ENCODE results near the gene CD200R1. TPM values are rescaled to one million over a fixed set of nuclear protein-coding genes. Genes with fewer than 3 reads are reported as not detected.

Gene CD200R1, protein sequence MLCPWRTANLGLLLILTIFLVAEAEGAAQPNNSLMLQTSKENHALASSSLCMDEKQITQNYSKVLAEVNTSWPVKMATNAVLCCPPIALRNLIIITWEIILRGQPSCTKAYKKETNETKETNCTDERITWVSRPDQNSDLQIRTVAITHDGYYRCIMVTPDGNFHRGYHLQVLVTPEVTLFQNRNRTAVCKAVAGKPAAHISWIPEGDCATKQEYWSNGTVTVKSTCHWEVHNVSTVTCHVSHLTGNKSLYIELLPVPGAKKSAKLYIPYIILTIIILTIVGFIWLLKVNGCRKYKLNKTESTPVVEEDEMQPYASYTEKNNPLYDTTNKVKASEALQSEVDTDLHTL
- under 1 TPM; 0.37 to 0.83 TPM for total RNA-seq

DNA sequence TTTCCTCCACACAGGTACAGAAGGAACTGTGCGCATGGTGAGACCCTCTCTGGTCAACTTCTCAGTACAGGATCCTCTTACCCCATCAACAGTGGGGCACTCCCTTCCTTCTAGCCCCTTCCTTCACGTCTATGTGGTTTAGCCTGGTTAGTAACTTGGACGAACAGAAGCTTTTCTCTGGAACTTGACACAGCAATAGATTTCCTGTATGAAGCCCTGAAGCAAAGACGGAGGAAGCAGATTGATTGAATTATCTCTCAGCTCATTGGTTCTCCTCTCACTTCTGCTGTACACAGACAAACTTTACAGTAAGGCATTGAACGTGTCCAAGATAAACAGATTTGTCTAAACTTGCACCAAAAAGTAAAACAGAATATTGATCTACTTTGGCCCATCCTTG is at the start of gene CD200R1:
Gene CD200R1 (minus strand): TSS at position 210 of the 400 bp plus-strand sequence. CDS start 246 bp downstream, outside the sequence.
- H3K27ac ChIP-seq: no peak within 1 kb of the TSS

DNA sequence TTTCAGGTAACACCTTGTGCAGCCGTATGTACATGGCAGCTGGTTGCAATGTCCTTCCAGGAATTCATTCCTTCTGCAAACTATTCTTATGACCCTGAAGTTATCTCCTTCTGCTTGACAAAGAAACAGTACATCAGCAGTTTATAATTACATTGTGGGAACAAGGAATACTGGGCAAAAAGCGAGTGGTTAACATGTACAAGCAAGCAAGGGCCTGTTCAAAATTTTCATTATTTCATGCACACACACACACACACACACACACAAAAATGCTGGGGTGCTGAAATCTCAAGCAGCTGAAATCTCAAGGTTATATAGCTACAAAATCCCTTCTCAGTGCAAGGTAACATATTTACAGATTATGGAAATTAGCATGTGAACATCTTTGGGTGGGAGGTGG is 46.6 kb upstream of the CD200R1 start:
- Histone ChIP-seq H3K27me3 (no peaks in the 10 kb centered on the region), H3K4me1 (peaks cover 0 to 23% of the 10 kb centered on the region in 2 donors), H3K36me3 (no peaks in the 10 kb centered on the region), H3K9me3 (no peaks in the 10 kb centered on the region), H3K27ac (no peak overlapping the region), H3K4me3 (no peak overlapping the region)
- TF ChIP-seq, protein P1, sequence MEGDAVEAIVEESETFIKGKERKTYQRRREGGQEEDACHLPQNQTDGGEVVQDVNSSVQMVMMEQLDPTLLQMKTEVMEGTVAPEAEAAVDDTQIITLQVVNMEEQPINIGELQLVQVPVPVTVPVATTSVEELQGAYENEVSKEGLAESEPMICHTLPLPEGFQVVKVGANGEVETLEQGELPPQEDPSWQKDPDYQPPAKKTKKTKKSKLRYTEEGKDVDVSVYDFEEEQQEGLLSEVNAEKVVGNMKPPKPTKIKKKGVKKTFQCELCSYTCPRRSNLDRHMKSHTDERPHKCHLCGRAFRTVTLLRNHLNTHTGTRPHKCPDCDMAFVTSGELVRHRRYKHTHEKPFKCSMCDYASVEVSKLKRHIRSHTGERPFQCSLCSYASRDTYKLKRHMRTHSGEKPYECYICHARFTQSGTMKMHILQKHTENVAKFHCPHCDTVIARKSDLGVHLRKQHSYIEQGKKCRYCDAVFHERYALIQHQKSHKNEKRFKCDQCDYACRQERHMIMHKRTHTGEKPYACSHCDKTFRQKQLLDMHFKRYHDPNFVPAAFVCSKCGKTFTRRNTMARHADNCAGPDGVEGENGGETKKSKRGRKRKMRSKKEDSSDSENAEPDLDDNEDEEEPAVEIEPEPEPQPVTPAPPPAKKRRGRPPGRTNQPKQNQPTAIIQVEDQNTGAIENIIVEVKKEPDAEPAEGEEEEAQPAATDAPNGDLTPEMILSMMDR (IDR thresholded peaks at IDR 0.05): no peak
- no peak for DNase-seq (ENCODE audit: low spot score)

More for the DNA sequence above, at the start of gene CD200R1:
- TF ChIP-seq, protein P1 (IDR thresholded peaks at IDR 0.05): no peak
- Histone ChIP-seq H3K27me3 (no peaks in the 10 kb centered on the region), H3K4me1 (no peaks in the 10 kb centered on the region), H3K9me3 (no peaks in the 10 kb centered on the region), H3K36me3 (no peaks in the 10 kb centered on the region), H3K4me3 (no peak within 1 kb of the TSS)
- no peak for DNase-seq (ENCODE audit: low spot score)

DNA sequence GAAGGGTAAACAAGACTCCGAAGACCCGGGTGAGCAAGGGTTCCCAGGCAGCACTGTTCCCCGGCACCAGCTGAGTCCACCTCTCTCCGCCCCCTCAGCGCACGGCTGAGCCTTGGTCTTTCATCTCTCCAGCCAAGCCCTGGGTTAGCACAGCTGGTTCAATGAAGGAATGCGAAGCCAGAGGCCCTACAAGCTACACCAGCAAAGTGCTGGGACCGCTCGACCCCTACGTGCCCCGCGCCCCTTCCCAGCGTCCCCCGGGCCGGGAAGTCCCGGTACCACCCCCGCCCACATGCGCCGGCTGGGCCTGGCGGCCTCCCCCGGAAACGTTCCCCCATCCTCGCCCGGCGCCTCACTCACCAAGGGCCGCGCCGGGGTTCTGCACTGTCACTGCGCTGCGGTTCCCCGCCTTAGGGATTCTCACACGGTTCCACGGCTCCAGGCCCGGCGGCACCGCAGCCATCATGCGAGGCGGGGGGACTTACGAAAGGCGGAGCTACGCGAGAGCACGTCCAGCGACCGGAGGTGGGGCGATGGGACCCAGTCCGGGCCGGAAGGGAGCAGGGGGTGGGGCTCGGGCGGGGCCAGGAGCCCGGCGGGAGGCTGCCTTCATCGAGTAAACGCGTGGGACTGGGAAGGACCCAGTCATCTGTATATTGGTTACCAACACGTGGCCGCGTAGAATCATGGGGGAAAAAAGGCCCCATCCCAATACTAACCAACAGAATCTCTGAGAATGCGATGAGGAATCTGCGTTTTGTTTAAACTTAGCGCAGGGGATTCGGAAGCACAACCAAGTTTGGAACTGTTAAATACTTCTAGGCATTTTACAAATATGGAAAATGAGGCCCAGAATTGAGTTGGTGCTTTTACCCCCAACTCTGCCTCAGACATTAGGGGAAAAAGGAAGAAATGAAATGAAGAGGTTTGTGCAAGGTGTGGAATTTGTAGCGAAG is 44.6 kb upstream of the CD200R1 start:
- Histone ChIP-seq H3K9me3 (no peaks in the 10 kb centered on the region), H3K4me3 (peak overlapping the region; percentile 82 to 83), H3K27me3 (no peaks in the 10 kb centered on the region), H3K4me1 (peaks cover 0 to 23% of the 10 kb centered on the region in 2 donors), H3K27ac (peak overlapping the region; percentile 95 to 96), H3K36me3 (no peaks in the 10 kb centered on the region)
- peak; percentile 86 for DNase-seq (ENCODE audit: low spot score)
- TF ChIP-seq, protein P1 (IDR thresholded peaks at IDR 0.05): no peak

DNA sequence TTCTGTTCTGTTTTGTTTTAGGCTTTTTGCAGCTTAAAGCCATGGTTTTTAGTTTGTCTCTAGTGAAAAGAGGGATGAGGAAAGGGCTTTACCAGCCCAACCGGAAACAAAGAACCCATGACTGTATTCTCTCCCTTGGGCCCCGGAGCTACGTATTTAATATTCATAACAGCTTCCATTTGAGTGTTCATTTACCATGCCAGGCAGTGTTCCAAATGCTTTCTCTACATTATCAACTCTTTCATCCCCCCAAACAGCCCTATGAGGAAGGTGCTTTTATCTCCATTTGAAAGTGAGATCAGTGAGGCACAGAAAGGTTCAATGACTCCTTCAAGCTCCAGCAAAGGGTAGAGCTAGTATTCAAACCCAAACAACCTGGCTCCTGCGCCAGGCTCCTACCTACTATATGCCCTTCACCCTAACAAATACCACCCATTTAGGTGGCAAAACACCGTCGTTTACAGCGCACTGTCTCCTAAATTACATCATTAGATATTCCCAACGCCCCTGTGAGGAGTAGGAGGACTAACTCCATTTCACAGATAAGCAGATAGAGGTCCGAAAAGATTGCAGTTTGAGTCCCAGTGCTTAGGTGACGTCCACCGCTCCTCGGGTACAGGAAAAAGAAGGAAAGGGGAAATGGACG is 43.8 kb upstream of the CD200R1 start:
- TF ChIP-seq, protein P1 (IDR thresholded peaks at IDR 0.05): no peak
- Histone ChIP-seq H3K4me1 (peaks cover 0 to 23% of the 10 kb centered on the region in 2 donors), H3K36me3 (no peaks in the 10 kb centered on the region), H3K9me3 (no peaks in the 10 kb centered on the region), H3K27ac (peak overlapping the region; percentile 95 to 96), H3K27me3 (no peaks in the 10 kb centered on the region), H3K4me3 (peak overlapping the region; percentile 82 to 83)
- no peak for DNase-seq (ENCODE audit: low spot score)

DNA sequence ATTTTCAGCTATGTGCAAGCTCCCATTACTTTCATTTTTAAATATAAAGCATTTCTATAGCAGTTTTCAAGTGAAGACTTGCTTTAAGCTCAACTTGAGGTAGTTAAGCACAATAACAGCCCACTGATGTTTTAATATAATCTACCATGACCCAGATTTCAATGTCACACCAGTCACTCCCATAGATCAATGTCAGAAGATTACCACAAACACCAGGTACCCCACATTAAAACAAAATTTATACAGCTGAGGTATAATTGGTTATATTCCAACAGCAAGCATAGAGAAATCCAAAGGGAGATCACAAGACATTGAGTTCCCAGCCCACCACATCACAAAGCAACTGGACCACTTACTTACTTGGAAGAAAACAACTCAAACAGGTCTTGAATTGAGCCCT is 38.7 kb upstream of the CD200R1 start:
- H3K9me3 ChIP-seq: no peaks in the 10 kb centered on the region
- TF ChIP-seq, protein P1 (IDR thresholded peaks at IDR 0.05): no peak
- no peak for DNase-seq (ENCODE audit: low spot score)
- H3K4me1 ChIP-seq: peaks cover 0 to 8% of the 10 kb centered on the region in 2 donors
- no peak overlapping the region for H3K27ac ChIP-seq
- H3K36me3 ChIP-seq: peaks cover 27% of the 10 kb centered on the region
- no peaks in the 10 kb centered on the region for H3K27me3 ChIP-seq
- no peak overlapping the region for H3K4me3 ChIP-seq

Data from right atrium auricular region (tissue), 2 donors.